HepG2 (cell line): ENCODE data around the gene ARID1A. TPM values are rescaled to one million over a fixed set of nuclear protein-coding genes. Genes with fewer than 3 reads are reported as not detected.

Experiments used
- GLI4 ChIP-seq: sonication (generic); formaldehyde crosslinking; IDR thresholded peaks from 2 replicates; pipeline ENCODE4 v1.5.1; 2020; ENCODE audit warnings: missing genetic modification reagents, mild to moderate bottlenecking, moderate library complexity, borderline replicate concordance
- JUNB ChIP-seq: sonication (generic); formaldehyde crosslinking; IDR thresholded peaks from 2 replicates; pipeline ENCODE4 v1.8.0; 2022; ENCODE audit warnings: missing genetic modification reagents, mild to moderate bottlenecking, borderline replicate concordance
- KMT2B ChIP-seq: IDR thresholded peaks from 2 replicates; pipeline ENCODE4 v1.6.1; 2016; ENCODE audit warnings: missing genetic modification reagents, missing compliant biosample characterization
- NBN ChIP-seq: fragments of 450-650 bp; conservative IDR thresholded peaks from 2 replicates; pipeline ENCODE4 v1.6.1; 2017
- PRPF4 ChIP-seq: fragments of 200-400 bp; formaldehyde crosslinking; IDR thresholded peaks from 2 replicates; pipeline ENCODE4 v1.6.1; 2016; ENCODE audit warnings: low read length, low read depth; ENCODE audit not compliant: poor library complexity, severe bottlenecking
- RFXANK ChIP-seq: IDR thresholded peaks from 2 replicates; pipeline ENCODE4 v1.6.1; 2016
- ZFP36 ChIP-seq: fragments of 150-350 bp; IDR thresholded peaks from 2 replicates; pipeline ENCODE4 v1.6.1; 2018; ENCODE audit warnings: borderline replicate concordance, low read length, low read depth; ENCODE audit not compliant: partially characterized antibody
- ZFP36L2 ChIP-seq: sonication (generic); formaldehyde crosslinking; IDR thresholded peaks from 2 replicates; pipeline ENCODE4 v1.4.0; 2020; ENCODE audit warnings: missing genetic modification reagents
- ZFP37 ChIP-seq: sonication (generic); formaldehyde crosslinking; IDR thresholded peaks from 2 replicates; pipeline ENCODE4 v1.4.0; 2020; ENCODE audit warnings: missing genetic modification reagents, borderline replicate concordance
- ZNF224 ChIP-seq: sonication (generic); formaldehyde crosslinking; IDR thresholded peaks from 2 replicates; pipeline ENCODE4 v1.5.0; 2020; ENCODE audit warnings: mild to moderate bottlenecking, missing genetic modification reagents
- ZNF317 ChIP-seq: sonication (generic); formaldehyde crosslinking; IDR thresholded peaks from 2 replicates; pipeline ENCODE4 v1.5.0; 2020; ENCODE audit warnings: mild to moderate bottlenecking, missing genetic modification reagents
- ZNF7 ChIP-seq: IDR thresholded peaks from 2 replicates; pipeline ENCODE4 v1.6.1; 2016; ENCODE audit warnings: missing biosample characterization, missing genetic modification reagents
- ZNF766 ChIP-seq: sonication (generic); formaldehyde crosslinking; IDR thresholded peaks from 2 replicates; pipeline ENCODE4 v1.5.0; 2020; ENCODE audit warnings: missing genetic modification reagents, borderline replicate concordance
- ZNF775 ChIP-seq: sonication (generic); formaldehyde crosslinking; IDR thresholded peaks from 2 replicates; pipeline ENCODE4 v1.4.0; 2020; ENCODE audit warnings: missing genetic modification reagents, mild to moderate bottlenecking, moderate library complexity, borderline replicate concordance
- ZNF883 ChIP-seq: sonication (generic); formaldehyde crosslinking; IDR thresholded peaks from 2 replicates; pipeline ENCODE4 v1.5.1; 2020; ENCODE audit warnings: mild to moderate bottlenecking, missing genetic modification reagents; ENCODE audit errors: not compliant biosample characterization
- ZSCAN20 ChIP-seq: sonication (generic); formaldehyde crosslinking; IDR thresholded peaks from 2 replicates; pipeline ENCODE4 v1.4.0; 2020; ENCODE audit warnings: missing genetic modification reagents, mild to moderate bottlenecking, borderline replicate concordance
- ZSCAN31 ChIP-seq: sonication (generic); formaldehyde crosslinking; IDR thresholded peaks from 2 replicates; pipeline ENCODE4 v1.5.0; 2020; ENCODE audit warnings: low read depth, mild to moderate bottlenecking, missing genetic modification reagents
- polyA plus RNA-seq, 8 experiments: library from polyadenylated mRNA; depleted of rRNA in 3 of 8; stranded (reverse) in 7 of 8; unstranded in 1 of 8; fragments of >200 nt; fragmentation: Illumina TruSeq in 4 of 8; extraction: Trizol in 4 of 8; gene quantifications; 2 replicates each; pipeline versions ENCODE4 v1.2.1 to v1.2.3, GENCODE V29; 2011 to 2016; ENCODE audit warnings: low read depth in 4 of 8, missing spikeins in 1 of 8, mixed read lengths in 1 of 8; ENCODE audit not compliant: insufficient read depth in 1 of 8
- total RNA-seq, 5 experiments: library from RNA; depleted of rRNA; stranded (reverse); fragments of >200 nt; fragmentation: Illumina TruSeq; extraction: Trizol; gene quantifications; 2 replicates each; pipeline ENCODE4 v1.2.3, GENCODE V29; 2016; ENCODE audit warnings: low read depth in 1 of 5
- TF ChIP-seq, protein P1 (sequence below): sonication (generic); formaldehyde crosslinking; IDR thresholded peaks from 2 replicates; pipeline ENCODE4 v1.4.0; 2020; ENCODE audit warnings: missing genetic modification reagents
- TF ChIP-seq, protein P2 (sequence below): sonication (generic); formaldehyde crosslinking; IDR thresholded peaks from 2 replicates; pipeline ENCODE4 v1.4.0; 2020; ENCODE audit warnings: missing genetic modification reagents, mild to moderate bottlenecking, borderline replicate concordance
- TF ChIP-seq, protein P3 (sequence below): sonication (generic); formaldehyde crosslinking; IDR thresholded peaks from 2 replicates; pipeline ENCODE4 v1.9.0; 2022; ENCODE audit warnings: missing genetic modification reagents, mild to moderate bottlenecking, borderline replicate concordance
- TF ChIP-seq, protein P4 (sequence below): sonication (generic); formaldehyde crosslinking; IDR thresholded peaks from 2 replicates; pipeline ENCODE4 v1.5.0; 2020; ENCODE audit warnings: missing genetic modification reagents

The ARID1A gene
- total and polyA plus RNA-seq, 2 of the 13 experiments (the other 11 are each of a cell fraction or from before 2014, with no cell fraction given): 11.9 to 15.9 TPM

DNA sequence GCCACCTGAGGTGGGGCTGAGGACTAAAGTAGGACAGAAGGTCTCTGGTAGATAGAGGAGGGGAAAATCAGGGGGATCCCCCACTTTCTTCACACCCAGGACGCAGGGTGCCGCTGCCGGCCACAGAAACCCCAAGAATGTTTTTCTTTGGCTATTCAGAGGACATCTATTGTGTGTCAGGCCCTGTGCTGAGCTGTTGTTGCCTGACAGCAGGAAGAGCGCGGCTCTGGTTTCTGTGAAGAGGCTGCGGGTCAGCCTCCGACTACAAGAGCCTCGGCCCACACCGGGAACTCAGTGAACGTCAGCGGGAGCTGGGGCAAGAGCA, 91.5 kb downstream of the ARID1A start (continued):
- no peak for TF ChIP-seq ZNF775 (CRISPR knock-in tag)
- TF ChIP-seq, protein P1, sequence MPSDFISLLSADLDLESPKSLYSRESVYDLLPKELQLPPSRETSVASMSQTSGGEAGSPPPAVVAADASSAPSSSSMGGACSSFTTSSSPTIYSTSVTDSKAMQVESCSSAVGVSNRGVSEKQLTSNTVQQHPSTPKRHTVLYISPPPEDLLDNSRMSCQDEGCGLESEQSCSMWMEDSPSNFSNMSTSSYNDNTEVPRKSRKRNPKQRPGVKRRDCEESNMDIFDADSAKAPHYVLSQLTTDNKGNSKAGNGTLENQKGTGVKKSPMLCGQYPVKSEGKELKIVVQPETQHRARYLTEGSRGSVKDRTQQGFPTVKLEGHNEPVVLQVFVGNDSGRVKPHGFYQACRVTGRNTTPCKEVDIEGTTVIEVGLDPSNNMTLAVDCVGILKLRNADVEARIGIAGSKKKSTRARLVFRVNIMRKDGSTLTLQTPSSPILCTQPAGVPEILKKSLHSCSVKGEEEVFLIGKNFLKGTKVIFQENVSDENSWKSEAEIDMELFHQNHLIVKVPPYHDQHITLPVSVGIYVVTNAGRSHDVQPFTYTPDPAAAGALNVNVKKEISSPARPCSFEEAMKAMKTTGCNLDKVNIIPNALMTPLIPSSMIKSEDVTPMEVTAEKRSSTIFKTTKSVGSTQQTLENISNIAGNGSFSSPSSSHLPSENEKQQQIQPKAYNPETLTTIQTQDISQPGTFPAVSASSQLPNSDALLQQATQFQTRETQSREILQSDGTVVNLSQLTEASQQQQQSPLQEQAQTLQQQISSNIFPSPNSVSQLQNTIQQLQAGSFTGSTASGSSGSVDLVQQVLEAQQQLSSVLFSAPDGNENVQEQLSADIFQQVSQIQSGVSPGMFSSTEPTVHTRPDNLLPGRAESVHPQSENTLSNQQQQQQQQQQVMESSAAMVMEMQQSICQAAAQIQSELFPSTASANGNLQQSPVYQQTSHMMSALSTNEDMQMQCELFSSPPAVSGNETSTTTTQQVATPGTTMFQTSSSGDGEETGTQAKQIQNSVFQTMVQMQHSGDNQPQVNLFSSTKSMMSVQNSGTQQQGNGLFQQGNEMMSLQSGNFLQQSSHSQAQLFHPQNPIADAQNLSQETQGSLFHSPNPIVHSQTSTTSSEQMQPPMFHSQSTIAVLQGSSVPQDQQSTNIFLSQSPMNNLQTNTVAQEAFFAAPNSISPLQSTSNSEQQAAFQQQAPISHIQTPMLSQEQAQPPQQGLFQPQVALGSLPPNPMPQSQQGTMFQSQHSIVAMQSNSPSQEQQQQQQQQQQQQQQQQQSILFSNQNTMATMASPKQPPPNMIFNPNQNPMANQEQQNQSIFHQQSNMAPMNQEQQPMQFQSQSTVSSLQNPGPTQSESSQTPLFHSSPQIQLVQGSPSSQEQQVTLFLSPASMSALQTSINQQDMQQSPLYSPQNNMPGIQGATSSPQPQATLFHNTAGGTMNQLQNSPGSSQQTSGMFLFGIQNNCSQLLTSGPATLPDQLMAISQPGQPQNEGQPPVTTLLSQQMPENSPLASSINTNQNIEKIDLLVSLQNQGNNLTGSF (CRISPR knock-in tag): no peak
- TF ChIP-seq ZFP36: no peak
- TF ChIP-seq NBN: no peak
- TF ChIP-seq ZNF224 (CRISPR knock-in tag): no peak
- no peak for TF ChIP-seq ZNF317 (CRISPR knock-in tag)
- no peak for TF ChIP-seq RFXANK (CRISPR knock-in tag)
- TF ChIP-seq, protein P2, sequence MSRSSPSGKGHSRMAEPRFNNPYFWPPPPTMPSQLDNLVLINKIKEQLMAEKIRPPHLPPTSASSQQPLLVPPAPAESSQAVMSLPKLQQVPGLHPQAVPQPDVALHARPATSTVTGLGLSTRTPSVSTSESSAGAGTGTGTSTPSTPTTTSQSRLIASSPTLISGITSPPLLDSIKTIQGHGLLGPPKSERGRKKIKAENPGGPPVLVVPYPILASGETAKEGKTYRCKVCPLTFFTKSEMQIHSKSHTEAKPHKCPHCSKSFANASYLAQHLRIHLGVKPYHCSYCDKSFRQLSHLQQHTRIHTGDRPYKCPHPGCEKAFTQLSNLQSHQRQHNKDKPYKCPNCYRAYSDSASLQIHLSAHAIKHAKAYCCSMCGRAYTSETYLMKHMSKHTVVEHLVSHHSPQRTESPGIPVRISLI (CRISPR knock-in tag): no peak
- TF ChIP-seq, protein P3, sequence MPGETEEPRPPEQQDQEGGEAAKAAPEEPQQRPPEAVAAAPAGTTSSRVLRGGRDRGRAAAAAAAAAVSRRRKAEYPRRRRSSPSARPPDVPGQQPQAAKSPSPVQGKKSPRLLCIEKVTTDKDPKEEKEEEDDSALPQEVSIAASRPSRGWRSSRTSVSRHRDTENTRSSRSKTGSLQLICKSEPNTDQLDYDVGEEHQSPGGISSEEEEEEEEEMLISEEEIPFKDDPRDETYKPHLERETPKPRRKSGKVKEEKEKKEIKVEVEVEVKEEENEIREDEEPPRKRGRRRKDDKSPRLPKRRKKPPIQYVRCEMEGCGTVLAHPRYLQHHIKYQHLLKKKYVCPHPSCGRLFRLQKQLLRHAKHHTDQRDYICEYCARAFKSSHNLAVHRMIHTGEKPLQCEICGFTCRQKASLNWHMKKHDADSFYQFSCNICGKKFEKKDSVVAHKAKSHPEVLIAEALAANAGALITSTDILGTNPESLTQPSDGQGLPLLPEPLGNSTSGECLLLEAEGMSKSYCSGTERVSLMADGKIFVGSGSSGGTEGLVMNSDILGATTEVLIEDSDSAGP (CRISPR knock-in tag): no peak
- TF ChIP-seq ZNF883: no peak
- no peak for TF ChIP-seq ZFP37 (CRISPR knock-in tag)
- TF ChIP-seq ZSCAN31: no peak
- TF ChIP-seq PRPF4: no peak
- peak; percentile 15; the same call in 1 of the 2 replicates for TF ChIP-seq ZSCAN20 (CRISPR knock-in tag)
- TF ChIP-seq, protein P4, sequence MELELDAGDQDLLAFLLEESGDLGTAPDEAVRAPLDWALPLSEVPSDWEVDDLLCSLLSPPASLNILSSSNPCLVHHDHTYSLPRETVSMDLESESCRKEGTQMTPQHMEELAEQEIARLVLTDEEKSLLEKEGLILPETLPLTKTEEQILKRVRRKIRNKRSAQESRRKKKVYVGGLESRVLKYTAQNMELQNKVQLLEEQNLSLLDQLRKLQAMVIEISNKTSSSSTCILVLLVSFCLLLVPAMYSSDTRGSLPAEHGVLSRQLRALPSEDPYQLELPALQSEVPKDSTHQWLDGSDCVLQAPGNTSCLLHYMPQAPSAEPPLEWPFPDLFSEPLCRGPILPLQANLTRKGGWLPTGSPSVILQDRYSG (CRISPR knock-in tag): no peak
- TF ChIP-seq GLI4: no peak
- no peak for TF ChIP-seq ZNF766 (CRISPR knock-in tag)
- no peak for TF ChIP-seq JUNB (CRISPR knock-in tag)
- no peak for TF ChIP-seq ZNF7 (CRISPR knock-in tag)
- no peak for TF ChIP-seq ZFP36L2 (CRISPR knock-in tag)
- TF ChIP-seq KMT2B: no peak
